Head of caudate nucleus (tissue), 42 donors: ENCODE results near the gene DENND2A.

Experiments used
- DNase-seq, 42 donors: peaks; one replicate each; pipeline versions ENCODE4 v3.0.0 to v3.0.0-alpha.2; 2020 to 2021; ENCODE audit warnings: mixed read lengths in 7 of 42
- intact Hi-C: fragments of 100-400 bp; cut with DNase I; formaldehyde crosslinking; loops from one replicate; pipeline ENCODE4 v1.15.0; 2022

Gene DENND2A

GRCh38 chr7:140604760-140605159 lies 35.9 kb downstream of the DENND2A start:
- DNase-seq, result no peak
- intact Hi-C loops, result no loop called here

- intact Hi-C loops, result no loop called here
- DNase-seq, result no peak
Measured at GRCh38 chr7:140604076-140604475, 36.5 kb downstream of the DENND2A start.

GRCh38 chr7:140601566-140602174 lies 38.9 kb downstream of the DENND2A start:
- DNase-seq, result no peak
- intact Hi-C loops, result no loop called here

- no peak for DNase-seq
- intact Hi-C loops, result no loop called here
Measured at GRCh38 chr7:140600341-140600740, 40.3 kb downstream of the DENND2A start.

- intact Hi-C loops, result no loop called here
- DNase-seq, result no peak
Measured at GRCh38 chr7:140597428-140597949, 43.1 kb downstream of the DENND2A start.

GRCh38 chr7:140596519-140597427 lies 43.8 kb downstream of the DENND2A start:
- no peak for DNase-seq
- intact Hi-C loops, result no loop called here

- DNase-seq, result no peak
- intact Hi-C loops, result no loop called here
Measured at GRCh38 chr7:140595468-140596092, 45.0 kb downstream of the DENND2A start.

- intact Hi-C loops, result no loop called here
- DNase-seq, result no peak
Measured at GRCh38 chr7:140594131-140594691, 46.4 kb downstream of the DENND2A start.

GRCh38 chr7:140593672-140593982 lies 47.0 kb downstream of the DENND2A start:
- intact Hi-C loops, result no loop called here
- DNase-seq, result no peak

- intact Hi-C loops, result no loop called here
- DNase-seq, result no peak
Measured at GRCh38 chr7:140592964-140593671, 47.5 kb downstream of the DENND2A start.

GRCh38 chr7:140591180-140591902 lies 49.3 kb downstream of the DENND2A start:
- DNase-seq, result no peak
- intact Hi-C loops, result no loop called here

- DNase-seq, result no peak
- intact Hi-C loops, result no loop called here
Measured at GRCh38 chr7:140587243-140587642, 53.4 kb downstream of the DENND2A start.

- intact Hi-C loops, result no loop called here
- DNase-seq, result peak in 1 of 42 donors; percentile 20
Measured at GRCh38 chr7:140586516-140586915, 54.1 kb downstream of the DENND2A start.

GRCh38 chr7:140585333-140585732 lies 55.3 kb downstream of the DENND2A start:
- DNase-seq, result no peak
- intact Hi-C loops, result no loop called here

GRCh38 chr7:140584195-140584851 lies 56.3 kb downstream of the DENND2A start:
- intact Hi-C loops, result no loop called here
- no peak for DNase-seq

- peak in 35 of 42 donors; percentile 10 to 75 (median 39) for DNase-seq
- intact Hi-C loops, result no loop called here
Measured at GRCh38 chr7:140581411-140581810, 59.2 kb downstream of the DENND2A start.

GRCh38 chr7:140577651-140578050 lies 63.0 kb downstream of the DENND2A start:
- intact Hi-C loops, result no loop called here
- no peak for DNase-seq

- intact Hi-C loops, result no loop called here
- DNase-seq, result no peak
Measured at GRCh38 chr7:140576589-140576988, 64.0 kb downstream of the DENND2A start.
